Stimulated activated CD8-positive, alpha-beta memory T cell treated with anti-CD3 and anti-CD28 coated beads, Interleukin-12 subunit alpha, Interleukin-12 subunit beta, amount 100 ng/mL, for 1 hour (primary cell): ENCODE measurements around the gene ASH1L.
"Not testable (repeated sequence)": the region's sequence is repeated elsewhere in the genome, so short reads cannot be mapped to it uniquely, and the experiment has no call there.

ENCODE experiments used
- DNase-seq: peaks from one replicate; pipeline ENCODE4 v3.0.0-alpha.2; 2020; ENCODE audit warnings: low read depth

ASH1L gene

DNA sequence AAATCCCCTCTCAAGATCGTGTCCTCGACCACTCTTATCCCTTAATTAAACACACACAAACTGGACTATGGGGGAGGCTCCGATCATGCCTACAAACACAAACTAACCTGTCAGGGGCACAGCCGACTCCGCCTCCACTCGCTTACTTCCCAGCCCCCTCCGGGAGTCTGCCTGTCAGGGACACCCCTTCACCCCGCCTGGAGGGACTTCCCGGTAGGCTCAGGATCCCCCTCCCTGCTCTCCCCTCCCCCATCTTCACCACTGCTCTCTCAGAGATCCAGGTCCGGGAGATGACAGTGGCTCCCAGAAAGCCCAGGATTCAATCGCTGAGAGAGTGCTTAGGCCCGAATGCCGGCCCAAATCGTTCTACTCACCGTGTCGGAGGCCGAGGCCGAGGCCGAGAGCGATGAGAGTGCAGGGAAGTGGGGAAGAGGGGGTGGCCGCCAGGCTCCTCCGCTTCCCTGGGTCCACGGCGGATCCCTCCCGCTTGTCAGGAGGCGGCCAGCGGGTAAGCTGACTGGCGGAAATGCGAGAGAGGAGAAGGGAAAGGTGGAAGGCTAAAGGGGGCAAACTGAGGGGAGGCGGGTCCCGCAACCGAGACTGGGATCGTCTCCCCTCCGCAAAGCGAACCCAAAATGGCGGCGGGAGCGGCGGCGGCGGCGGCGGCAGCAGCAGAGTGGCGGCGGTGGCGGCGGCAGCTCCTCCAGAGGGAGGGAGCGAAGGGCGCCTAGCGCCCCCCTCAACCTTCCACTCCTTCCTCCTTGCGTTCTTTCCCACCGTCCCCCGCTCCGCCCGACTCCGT is 623 bp downstream of the ASH1L start:
- peak; percentile 26 for DNase-seq

DNA sequence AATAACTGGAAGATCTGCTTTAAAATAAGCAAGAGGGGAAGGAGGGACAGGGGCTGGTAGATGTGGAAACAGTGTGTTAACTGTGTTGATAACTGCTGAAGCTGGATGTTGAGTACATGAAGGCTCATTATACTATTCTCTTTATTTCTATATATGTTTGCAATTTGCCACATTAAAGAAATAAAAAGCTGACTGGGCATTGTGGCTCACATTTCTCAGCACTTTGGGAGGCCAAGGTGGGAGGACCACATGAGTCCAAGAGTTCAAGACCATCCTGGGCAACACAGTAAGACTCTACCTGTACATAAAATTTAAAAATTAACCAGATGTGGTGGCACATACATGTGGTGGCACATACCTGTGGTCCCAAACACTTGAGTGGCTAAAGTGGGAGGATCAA is 6.7 kb downstream of the ASH1L start:
- DNase-seq: no peak

DNA sequence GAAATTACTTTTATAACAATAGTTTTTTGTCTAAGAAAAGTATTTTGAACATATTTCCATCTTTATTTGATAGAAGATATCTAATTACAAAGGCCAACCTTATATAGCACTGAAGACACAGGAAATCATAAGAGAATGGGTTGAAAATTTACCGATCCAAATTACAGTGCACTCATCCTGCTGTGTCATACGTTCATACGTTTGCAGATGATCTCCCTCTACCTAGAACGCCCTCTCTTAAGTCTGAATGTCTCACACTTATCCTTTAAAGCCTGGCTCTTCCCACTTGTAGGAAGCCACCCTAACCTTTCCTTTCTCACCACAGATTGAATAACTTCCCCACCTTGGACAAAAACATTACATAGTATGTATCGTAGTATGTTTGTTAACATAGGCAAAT is 9.3 kb downstream of the ASH1L start:
- DNase-seq: no peak

DNA sequence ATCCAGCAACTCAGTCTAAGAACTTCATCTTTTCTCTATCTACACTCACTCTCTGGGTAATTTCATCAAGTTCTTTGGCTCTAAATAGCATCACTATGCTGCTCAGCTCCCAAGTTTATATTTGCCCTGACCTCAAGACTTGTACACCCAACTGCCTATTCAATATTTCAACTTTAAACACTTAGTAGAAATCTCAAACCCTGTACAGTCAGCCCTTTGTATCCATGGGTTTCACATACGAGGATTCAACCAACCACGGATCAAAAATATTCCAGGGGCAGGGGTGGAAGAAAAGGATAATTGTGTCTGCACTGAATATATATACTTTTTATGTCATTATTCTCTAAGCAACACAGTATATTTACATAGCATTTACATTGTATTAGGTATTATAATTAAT is 13.9 kb downstream of the ASH1L start:
- DNase-seq: no peak

DNA sequence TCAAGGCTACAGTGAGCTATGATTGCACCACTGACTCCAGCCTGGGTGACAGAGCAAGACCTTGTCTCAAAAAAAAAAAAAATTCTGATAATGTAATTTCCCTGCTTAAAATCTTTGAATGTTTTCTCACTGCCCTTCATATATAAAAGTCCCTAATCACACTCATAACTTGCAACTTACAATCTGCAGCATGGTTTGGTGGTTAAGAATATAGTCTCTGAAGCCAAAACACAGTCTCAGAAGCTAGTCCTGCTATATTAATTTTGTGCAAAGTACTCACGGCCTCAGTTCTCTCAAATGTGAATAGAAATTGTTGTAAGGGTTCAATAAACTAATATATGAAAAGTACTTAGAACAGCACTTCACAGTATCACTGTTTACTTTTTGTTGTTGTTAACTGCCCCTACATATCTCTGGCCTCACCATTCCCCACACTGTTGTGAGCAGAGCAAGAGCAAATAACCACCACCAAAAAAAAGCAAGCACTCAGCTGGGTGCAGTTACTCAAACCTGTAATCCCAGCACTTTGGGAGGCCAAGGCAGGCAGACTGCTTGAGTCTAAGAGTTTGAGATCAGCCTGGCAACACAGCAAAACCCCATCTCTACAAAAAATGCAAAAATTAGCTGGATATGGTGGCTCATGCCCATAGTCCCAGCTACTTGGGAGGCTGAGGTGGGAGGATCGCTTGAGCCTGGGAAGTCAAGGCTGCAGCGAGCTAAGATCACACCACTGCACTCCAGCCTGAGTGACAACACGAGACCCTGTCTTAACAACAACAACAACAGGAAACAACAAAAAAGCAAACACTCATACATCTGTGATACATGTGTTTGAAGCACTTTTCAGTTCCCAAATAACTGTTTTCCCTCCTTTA is 22.4 kb downstream of the ASH1L start:
- no peak for DNase-seq

DNA sequence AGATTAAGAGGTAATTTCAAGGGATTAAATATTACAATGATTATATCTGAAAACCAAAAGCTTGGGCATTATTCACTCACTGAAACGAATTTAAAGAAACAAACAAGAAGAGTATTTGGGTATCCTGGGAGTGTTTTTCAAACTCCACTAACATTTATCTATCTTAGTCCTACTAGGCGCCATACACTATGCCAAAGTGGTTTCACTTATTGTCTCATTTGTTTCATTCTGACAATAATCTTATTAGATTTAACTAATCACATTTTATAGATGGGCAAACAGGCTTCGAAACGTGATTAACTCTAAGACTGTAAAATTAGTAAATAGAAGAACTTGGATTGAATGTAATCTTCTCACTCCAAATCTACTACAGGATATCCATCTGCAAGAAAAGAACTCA is 25.4 kb downstream of the ASH1L start:
- DNase-seq: no peak

DNA sequence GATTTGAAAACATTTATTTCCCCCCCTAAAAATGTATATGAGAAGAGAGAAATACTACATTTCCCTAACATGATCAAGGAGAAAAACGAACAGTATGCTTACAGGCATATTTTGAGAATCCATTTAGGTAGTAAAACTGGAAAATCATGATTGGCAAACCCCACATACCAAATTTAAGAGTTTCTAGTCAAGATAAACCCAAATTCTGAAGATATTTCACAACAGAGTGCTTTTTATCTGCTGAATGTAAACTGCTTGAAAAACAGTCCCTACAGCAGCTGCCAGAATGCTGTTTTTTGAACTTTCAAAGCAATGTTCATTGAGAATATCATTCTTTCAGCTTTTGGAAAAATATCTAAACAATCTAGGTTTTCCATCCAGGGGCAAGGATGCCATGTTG is 31.0 kb downstream of the ASH1L start:
- DNase-seq: no peak

DNA sequence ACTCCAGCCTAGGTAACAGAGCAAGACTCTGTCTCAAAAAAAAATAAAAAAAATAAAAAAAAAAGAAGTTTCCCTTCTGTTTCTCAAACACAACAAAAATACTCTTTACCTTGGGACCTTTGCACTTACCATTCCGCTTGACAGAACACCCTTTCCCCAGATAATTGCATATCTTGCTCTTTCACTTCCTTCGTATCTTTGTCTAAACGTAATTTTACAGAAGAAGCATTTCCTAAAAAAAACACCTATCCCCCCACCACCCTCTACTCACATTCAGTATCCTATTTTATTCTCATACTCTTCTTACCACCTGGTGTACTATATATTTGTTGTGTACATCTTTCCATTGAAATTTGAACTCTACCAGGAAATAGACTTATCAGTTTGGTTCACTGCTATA is 32.7 kb downstream of the ASH1L start:
- DNase-seq: no peak

DNA sequence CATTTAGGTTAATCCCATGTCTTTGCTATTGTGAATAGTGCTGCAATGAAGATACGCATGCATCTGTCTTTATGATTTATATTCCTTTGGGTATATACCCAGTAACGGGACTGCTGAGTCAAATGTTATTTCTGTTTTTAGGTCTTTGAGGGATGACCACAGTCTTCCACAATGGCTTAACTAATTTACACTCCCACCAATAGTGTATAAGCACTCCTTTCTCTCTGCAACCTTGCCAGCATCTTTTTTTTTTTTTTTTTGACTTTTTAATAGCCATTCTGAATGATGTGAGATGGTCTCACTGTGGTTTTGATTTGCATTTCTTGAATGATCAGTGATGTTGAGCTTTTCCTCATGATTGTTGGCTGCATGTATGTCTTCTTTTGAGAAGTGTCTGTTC is 33.5 kb downstream of the ASH1L start:
- no peak for DNase-seq

DNA sequence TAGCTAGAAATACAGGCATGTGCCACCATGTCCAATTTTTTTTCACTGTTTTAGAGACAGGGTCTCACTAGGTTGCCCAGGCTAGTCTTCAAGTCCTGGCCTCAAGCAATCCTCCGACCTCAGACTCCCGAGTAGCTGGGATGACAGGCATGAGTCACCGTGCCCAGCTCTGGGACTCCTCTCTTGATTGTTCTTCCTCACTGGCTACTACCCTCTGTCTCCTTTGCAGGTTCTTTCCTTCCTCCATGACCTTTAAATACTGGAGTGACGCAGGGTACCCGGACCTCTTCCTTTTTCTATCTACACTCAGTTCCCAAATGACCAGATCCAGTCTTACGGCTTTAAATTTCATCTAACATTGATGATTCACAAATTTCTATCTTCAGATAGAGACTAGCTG is 34.9 kb downstream of the ASH1L start:
- no peak for DNase-seq

DNA sequence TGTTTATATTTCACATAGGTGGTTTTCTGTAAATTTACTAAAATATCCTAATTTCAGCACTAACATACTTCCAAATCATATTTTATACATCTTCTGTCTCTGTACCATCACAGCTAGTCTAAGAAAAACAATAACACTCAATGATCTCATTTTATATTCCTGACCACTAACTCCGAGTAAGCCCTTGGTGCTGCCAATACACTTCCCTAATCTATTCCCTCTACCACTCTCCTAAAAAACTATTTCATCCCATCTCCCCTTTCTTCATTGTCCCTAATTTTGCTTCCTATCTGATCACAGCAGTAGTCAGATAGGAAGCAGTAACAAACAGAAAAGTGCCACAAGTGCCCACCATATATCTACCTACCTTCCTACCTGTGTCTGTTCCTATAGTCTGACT is 36.2 kb downstream of the ASH1L start:
- no peak for DNase-seq

DNA sequence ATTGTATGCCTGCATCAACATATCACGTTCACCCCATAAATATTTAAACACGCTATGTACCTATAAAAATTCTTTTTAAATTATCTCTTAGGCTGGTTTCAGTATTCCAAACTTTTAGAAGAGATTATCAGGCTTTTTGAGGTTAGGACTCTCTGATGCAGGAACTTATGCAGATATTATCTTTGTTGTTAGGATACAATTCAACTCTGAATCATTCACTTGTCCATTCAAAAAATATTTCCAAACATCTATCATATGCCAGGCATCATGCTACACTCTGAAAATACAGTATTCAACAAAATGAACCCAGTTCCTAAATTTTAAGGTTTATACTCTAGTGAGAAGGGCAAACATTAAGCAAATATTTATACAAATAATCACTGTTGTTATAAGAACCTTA is 40.5 kb downstream of the ASH1L start:
- DNase-seq: no peak

DNA sequence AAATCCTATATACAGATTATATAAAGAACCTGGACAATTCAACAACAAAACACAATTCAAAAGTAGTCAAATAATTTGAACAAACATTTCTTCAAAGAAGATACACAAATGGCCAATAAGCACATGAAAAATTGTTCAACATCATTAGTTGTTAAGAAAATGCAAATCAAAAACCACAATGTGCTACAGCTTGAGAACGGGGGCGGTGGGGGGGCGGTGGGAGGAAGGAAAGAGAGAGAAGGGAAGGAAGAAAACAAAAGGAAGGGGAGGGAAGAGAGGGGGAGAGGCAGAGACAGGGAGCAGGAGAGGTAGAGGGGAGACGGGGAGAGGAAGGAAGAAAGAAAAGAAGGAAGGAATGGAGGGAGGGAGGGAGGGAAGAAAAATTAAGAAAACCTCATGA is 44.1 kb downstream of the ASH1L start:
- no peak for DNase-seq

DNA sequence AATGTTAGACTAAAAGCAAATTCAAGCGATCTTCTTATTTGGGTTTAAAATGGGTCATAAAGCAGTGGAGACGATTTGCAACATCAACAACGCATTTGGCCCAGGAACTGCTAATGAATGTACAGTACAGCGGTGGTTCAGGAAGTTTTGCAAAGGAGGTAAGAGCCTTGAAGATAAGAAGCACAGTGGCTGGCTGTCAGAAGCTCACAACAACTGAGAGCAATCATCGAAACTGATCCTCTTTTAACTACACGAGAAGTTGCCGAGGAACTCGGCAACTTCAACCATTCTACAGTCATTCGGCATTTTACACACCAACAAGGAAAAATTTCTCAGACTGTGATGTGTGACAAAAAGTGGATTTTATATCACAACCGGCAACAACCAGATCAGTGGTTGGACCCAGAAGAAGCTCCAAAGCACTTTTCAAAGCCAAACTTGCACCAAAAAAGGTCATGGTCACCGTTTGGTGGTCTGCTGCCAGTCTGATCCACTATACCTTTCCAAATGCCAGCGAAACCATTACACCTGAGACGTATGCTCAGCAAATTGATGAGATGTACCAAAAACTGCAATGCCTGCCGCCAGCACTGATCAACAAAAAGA is 47.9 kb downstream of the ASH1L start:
- no peak for DNase-seq

DNA sequence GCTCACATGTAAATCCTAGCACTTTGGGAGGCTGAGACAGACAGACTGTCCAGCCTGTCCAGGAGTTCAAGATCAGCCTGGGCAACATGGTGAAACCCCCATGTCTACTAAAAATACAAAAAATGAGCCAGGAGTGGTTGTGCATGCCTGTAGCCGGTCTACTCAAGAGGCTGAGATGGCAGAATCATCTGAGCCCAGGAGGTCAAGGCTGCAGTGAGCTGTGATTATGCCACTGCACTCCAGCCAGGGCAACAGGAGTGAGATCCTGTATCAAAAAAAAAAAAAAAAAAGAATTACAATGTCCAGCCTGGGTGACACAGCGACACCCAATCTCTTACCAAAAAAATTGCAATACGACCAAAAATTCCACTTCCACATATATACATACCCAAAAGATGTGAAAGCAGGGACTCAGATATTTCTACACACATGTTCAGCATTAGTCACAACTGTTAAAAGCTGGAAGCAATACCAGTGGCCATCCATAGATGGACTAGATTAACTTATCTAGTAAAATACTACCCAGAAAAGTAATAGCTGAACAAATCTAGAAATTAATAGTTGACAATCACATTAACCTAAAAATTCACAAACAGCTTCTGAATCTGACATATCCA is 49.2 kb downstream of the ASH1L start:
- DNase-seq: no peak

DNA sequence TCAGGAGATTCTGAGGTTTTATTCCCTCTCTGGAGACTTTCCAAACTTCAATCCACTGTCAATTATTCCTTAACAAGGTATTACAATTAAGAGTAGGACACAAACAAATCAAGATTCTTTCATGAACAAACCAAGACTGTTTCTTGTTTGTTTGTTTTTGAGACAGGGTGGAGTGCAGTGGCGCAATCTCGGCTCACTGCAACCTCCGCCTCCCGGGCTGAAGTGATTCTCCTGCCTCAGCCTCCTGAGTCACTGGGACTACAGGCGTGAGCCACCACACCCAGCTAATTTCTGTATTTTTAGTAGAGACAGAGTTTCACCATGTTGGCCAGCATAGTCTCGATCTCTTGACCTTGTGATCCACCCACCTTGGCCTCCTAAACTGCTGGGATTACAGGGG is 51.2 kb downstream of the ASH1L start:
- not testable (repeated sequence) for DNase-seq

DNA sequence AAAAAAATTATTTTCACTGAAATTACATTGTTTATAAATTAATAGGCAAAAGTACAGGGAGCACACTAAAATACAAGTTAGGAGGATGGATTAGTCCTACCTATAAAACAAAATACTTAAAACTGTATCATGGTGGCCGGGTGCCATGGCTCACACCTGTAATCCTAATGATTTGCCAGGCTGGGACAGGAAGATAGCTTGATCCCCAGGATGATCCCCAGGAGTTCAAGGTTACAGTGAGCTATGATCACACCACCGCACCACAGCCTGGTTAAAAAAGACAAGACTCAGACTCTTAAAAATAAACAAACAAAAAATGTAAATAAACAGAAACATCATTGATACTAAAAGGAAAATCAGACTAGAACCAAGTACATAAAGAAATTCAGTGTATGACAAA is 53.5 kb downstream of the ASH1L start:
- DNase-seq: no peak

DNA sequence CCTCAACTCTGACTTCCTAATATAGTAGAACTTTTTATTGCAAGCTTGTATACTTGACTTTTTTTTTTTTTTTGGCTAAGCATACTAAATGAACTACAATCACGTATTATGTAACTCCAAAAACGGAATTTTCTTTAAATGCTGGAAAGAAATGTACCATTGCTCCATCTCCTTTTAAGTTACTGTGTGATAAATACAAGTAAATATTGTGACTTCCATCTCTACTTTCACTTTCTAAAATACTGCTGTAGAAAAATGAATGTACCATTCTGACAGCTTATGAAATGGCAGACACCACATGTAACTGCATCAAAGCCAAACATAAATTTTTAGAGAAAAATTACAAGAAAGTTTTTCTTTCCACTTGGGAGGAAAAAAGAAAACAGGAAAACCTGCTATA is 54.7 kb downstream of the ASH1L start:
- DNase-seq: no peak

DNA sequence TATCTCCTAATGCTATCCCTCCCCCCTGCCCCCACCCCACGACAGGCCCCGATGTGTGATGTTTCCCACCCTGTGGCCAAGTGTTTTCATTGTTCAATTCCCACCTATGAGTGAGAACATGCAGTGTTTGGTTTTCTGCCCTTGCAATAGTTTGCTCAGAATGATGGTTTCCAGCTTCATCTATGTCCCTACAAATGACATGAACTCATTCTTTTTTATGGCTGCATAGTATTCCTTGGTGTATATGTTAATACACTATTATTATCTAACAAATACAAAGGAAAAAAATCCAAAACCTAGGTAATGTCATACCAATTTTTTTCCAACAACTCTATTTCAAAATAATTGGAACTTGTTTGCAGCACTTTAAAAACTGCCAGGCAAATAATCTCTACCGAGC is 56.6 kb downstream of the ASH1L start:
- DNase-seq: not testable (repeated sequence)

DNA sequence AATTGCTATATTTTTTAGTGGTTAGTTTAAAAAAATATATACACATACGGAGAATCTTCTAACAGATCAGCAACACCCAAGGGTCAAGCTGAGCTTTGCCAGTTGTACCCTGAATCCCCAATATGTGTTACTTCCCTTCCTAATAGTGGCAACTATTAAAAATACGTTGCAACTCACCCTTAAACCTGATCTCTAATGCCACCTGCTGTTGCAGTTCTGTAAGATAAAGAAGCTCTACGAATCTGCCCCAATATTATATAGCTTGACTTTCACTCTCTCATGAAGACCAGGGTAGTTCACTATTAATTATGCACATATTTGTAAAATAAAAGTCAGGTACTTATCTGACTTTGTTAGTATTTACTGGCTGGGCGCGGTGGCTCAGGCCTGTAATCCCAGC is 58.4 kb downstream of the ASH1L start:
- no peak for DNase-seq

DNA sequence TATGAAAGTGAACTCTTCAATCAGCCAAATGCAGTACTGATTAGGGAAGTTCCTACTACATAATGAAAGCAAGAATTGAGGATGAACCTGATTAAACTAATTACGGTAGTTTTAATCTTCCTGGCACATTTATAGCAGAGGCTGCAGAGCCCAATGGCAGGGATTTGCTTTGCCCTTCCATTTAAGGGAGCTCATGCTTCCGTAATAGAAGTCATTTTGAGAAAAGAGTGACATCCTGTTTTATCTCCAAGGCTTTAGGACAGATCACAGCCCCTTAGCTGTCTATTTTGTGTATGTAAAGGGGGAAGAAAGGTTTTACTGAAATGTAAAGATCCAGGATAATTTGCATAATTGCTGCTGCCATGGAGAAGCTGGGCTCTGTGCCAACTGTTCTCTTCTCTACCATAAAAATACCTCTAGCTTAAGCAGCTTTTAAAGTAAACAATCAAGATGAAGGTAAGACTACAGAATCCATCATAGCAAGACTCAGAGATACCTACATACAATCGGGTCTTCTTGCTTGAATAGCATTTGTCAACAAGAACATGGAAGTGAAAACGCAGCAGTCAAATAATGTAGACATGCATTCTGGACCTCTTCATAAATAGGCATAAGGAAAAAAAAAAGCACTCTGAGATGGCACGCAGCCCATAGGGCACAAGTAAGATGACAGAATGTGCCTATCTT is 62.5 kb downstream of the ASH1L start:
- no peak for DNase-seq

DNA sequence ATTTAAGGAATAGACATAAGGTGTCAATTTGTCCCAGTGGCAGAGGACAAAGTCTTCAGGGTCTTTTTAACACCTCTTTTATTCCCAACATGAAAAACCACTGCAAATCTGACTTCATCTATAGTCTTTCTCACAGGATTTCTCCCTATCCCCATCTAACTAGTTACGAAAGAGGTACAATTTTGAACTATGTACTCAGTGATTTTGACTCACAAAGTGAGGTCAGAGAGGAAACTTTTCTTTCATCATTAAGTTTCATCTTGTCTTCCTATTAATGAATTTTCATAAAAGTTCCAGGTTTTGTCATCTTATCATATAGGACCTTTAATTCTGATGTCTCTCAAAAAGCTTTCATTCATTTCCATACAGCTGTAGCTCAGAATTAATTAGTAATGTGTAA is 63.3 kb downstream of the ASH1L start:
- no peak for DNase-seq
